Karpas-422 (cell line): ENCODE measurements around the gene FBXL12. TPM values are rescaled to one million over a fixed set of nuclear protein-coding genes. Genes with fewer than 3 reads are reported as not detected.
"Not testable (repeated sequence)": the region's sequence is repeated elsewhere in the genome, so short reads cannot be mapped to it uniquely, and the experiment has no call there.

ENCODE experiments used
- DNase-seq: peaks from one replicate; pipeline ENCODE4 v3.0.0-alpha.2; 2015
- H2AFZ ChIP-seq: fragments of 200-600 bp; sonication (generic); 2 replicates; pipeline ENCODE4 v1.6.1; 2014; ENCODE audit warnings: antibody characterized with exemption, low read length, mixed read lengths
- H3K27ac ChIP-seq: fragments of 200-600 bp; sonication (generic); 2 replicates; pipeline ENCODE4 v1.5.1; 2014; ENCODE audit warnings: mild to moderate bottlenecking, low read length, moderate library complexity
- H3K27me3 ChIP-seq: fragments of 200-600 bp; sonication (generic); 2 replicates; pipeline ENCODE4 v1.6.1; 2014; ENCODE audit warnings: low read length, mixed read lengths
- H3K36me3 ChIP-seq: fragments of 200-600 bp; sonication (generic); 2 replicates; pipeline ENCODE4 v1.6.1; 2014; ENCODE audit warnings: low read length, mixed read lengths; ENCODE audit not compliant: insufficient read depth
- H3K4me1 ChIP-seq: fragments of 200-600 bp; sonication (generic); 2 replicates; pipeline ENCODE4 v1.6.1; 2014; ENCODE audit warnings: mild to moderate bottlenecking, low read length, mixed read lengths
- H3K4me2 ChIP-seq: fragments of 200-600 bp; sonication (generic); 2 replicates; pipeline ENCODE4 v1.6.1; 2014; ENCODE audit warnings: low read length, low read depth, mild to moderate bottlenecking; ENCODE audit not compliant: poor library complexity, severe bottlenecking
- H3K4me3 ChIP-seq: fragments of 200-600 bp; sonication (generic); 2 replicates; pipeline ENCODE4 v1.5.1; 2014; ENCODE audit warnings: mild to moderate bottlenecking, antibody characterized with exemption, low read length, mixed read lengths
- H3K79me2 ChIP-seq: fragments of 200-600 bp; sonication (generic); 2 replicates; pipeline ENCODE4 v1.6.1; 2014; ENCODE audit warnings: mild to moderate bottlenecking, low read length, mixed read lengths
- H3K9ac ChIP-seq: fragments of 200-600 bp; sonication (generic); 2 replicates; pipeline ENCODE4 v1.6.0; 2014; ENCODE audit warnings: low read length
- H3K9me2 ChIP-seq: fragments of 200-600 bp; sonication (generic), shearing (Covaris generic); replicated peaks from 2 replicates; pipeline ENCODE4 v1.6.0; 2014; ENCODE audit warnings: mild to moderate bottlenecking, low read length, moderate library complexity; ENCODE audit not compliant: insufficient read depth
- H3K9me3 ChIP-seq: fragments of 300-700, 200-600 bp; sonication (generic); 2 replicates; pipeline ENCODE4 v1.6.1; 2014; ENCODE audit warnings: low read length, mixed read lengths
- H4K20me1 ChIP-seq: fragments of 200-600 bp; sonication (generic); 2 replicates; pipeline ENCODE4 v1.6.1; 2014; ENCODE audit warnings: mild to moderate bottlenecking, antibody characterized with exemption, low read length, low read depth; ENCODE audit not compliant: insufficient read depth
- total RNA-seq: library from RNA; depleted of rRNA; stranded (reverse); fragments of >200 nt; shearing (Covaris generic); gene quantifications from 2 replicates; pipeline ENCODE4 v1.2.3, GENCODE V29; 2014; ENCODE audit warnings: low replicate concordance

Gene FBXL12
- total RNA-seq, 1 experiment from 2014 or later = 40.7 TPM

- Histone ChIP-seq H3K9me2 (no peaks in the 10 kb centered on the region), H3K4me3 (no peak overlapping the region), H3K4me2 (no peak overlapping the region), H3K9ac (no peak overlapping the region), H3K9me3 (no peaks in the 10 kb centered on the region), H3K79me2 (no peaks in the 10 kb centered on the region), H3K4me1 (no peaks in the 10 kb centered on the region), H2AFZ (no peak overlapping the region), H4K20me1 (peaks cover 10% of the 10 kb centered on the region; the same call in 1 of the 2 replicates), H3K36me3 (peaks cover 12% of the 10 kb centered on the region), H3K27me3 (no peaks in the 10 kb centered on the region), H3K27ac (no peak overlapping the region)
- DNase-seq = peak; percentile 67
Observed at GRCh38 chr19:9847087-9847671, 28.3 kb upstream of the FBXL12 start.

GRCh38 chr19:9843626-9844273 lies 24.9 kb upstream of the FBXL12 start:
- H3K27ac ChIP-seq, H3K79me2 ChIP-seq, H3K27me3 ChIP-seq, H4K20me1 ChIP-seq, DNase-seq, H3K9me3 ChIP-seq, H3K9me2 ChIP-seq, H3K4me3 ChIP-seq, H3K9ac ChIP-seq, H3K4me2 ChIP-seq, H3K4me1 ChIP-seq, H2AFZ ChIP-seq: not testable (repeated sequence)
- H3K36me3 ChIP-seq = peaks cover 26% of the 10 kb centered on the region

- Histone ChIP-seq H3K27ac (no peak overlapping the region), H3K9me2 (no peaks in the 10 kb centered on the region), H3K4me3 (no peak overlapping the region), H3K79me2 (peaks cover 16% of the 10 kb centered on the region), H3K9me3 (no peaks in the 10 kb centered on the region), H3K9ac (no peak overlapping the region), H4K20me1 (peaks cover 6% of the 10 kb centered on the region; the same call in 1 of the 2 replicates), H3K4me2 (no peak overlapping the region), H3K4me1 (no peaks in the 10 kb centered on the region), H3K36me3 (peaks cover 27% of the 10 kb centered on the region), H2AFZ (no peak overlapping the region), H3K27me3 (no peaks in the 10 kb centered on the region)
- no peak for DNase-seq
Observed at GRCh38 chr19:9842834-9843625, 24.2 kb upstream of the FBXL12 start.

- H3K79me2 ChIP-seq = peaks cover 39% of the 10 kb centered on the region
- no peaks in the 10 kb centered on the region; the same call in 1 of the 2 replicates for H4K20me1 ChIP-seq
- H3K4me3 ChIP-seq = no peak overlapping the region
- H3K27me3 ChIP-seq = no peaks in the 10 kb centered on the region
- H3K9me2 ChIP-seq = no peaks in the 10 kb centered on the region
- no peak overlapping the region for H3K27ac ChIP-seq
- no peak overlapping the region for H3K4me2 ChIP-seq
- no peak overlapping the region for H2AFZ ChIP-seq
- H3K9ac ChIP-seq = no peak overlapping the region
- H3K36me3 ChIP-seq = peaks cover 27% of the 10 kb centered on the region
- no peaks in the 10 kb centered on the region for H3K9me3 ChIP-seq
- peaks cover 11% of the 10 kb centered on the region for H3K4me1 ChIP-seq
- no peak for DNase-seq
Observed at GRCh38 chr19:9839415-9839814, 20.5 kb upstream of the FBXL12 start.

GRCh38 chr19:9838324-9838723 lies 19.4 kb upstream of the FBXL12 start:
- Histone ChIP-seq H3K4me3 (no peak overlapping the region), H2AFZ (no peak overlapping the region), H3K4me2 (no peak overlapping the region), H3K9ac (no peak overlapping the region), H3K4me1 (peaks cover 17% of the 10 kb centered on the region), H3K27me3 (no peaks in the 10 kb centered on the region), H3K9me2 (no peaks in the 10 kb centered on the region), H3K36me3 (peaks cover 25% of the 10 kb centered on the region), H4K20me1 (no peaks in the 10 kb centered on the region; the same call in 1 of the 2 replicates), H3K79me2 (peaks cover 41% of the 10 kb centered on the region), H3K9me3 (no peaks in the 10 kb centered on the region), H3K27ac (no peak overlapping the region)
- DNase-seq = no peak

- Histone ChIP-seq H3K9me3 (no peaks in the 10 kb centered on the region), H3K4me1 (peaks cover 17% of the 10 kb centered on the region), H3K36me3 (peaks cover 5% of the 10 kb centered on the region; the same call in 1 of the 2 replicates), H2AFZ (no peak overlapping the region), H3K27ac (no peak overlapping the region), H3K27me3 (no peaks in the 10 kb centered on the region), H3K79me2 (peaks cover 39% of the 10 kb centered on the region), H3K9me2 (no peaks in the 10 kb centered on the region), H3K4me2 (peak overlapping the region; percentile 87), H3K4me3 (peak overlapping the region; percentile 71), H3K9ac (peak overlapping the region; percentile 73), H4K20me1 (no peaks in the 10 kb centered on the region; the same call in 1 of the 2 replicates)
- DNase-seq = peak; percentile 57
Observed at GRCh38 chr19:9836021-9836420, 17.1 kb upstream of the FBXL12 start.

- Histone ChIP-seq H4K20me1 (no peaks in the 10 kb centered on the region; the same call in 1 of the 2 replicates), H3K9me2 (no peaks in the 10 kb centered on the region), H3K4me3 (peak overlapping the region; percentile 71), H3K4me1 (peaks cover 17% of the 10 kb centered on the region), H3K9ac (peak overlapping the region; percentile 73), H3K4me2 (peak overlapping the region; percentile 87), H2AFZ (no peak overlapping the region), H3K36me3 (peaks cover 3% of the 10 kb centered on the region; the same call in 1 of the 2 replicates), H3K79me2 (peaks cover 36% of the 10 kb centered on the region), H3K9me3 (no peaks in the 10 kb centered on the region), H3K27ac (no peak overlapping the region), H3K27me3 (no peaks in the 10 kb centered on the region)
- DNase-seq = peak; percentile 42
Observed at GRCh38 chr19:9835507-9835949, 16.6 kb upstream of the FBXL12 start.
